ENCODE data around the gene KNSTRN.

The KNSTRN gene

GRCh38 chr15:40438712-40439111, 56.2 kb downstream of the KNSTRN start:
- no peak overlapping the region for H3K4me3 ChIP-seq (replicated peaks; ENCODE audit: low read depth, low read length)
- no peak for DNase-seq (ENCODE audit: low read depth)
- TF ChIP-seq CTCF (IDR thresholded peaks at IDR 0.05; ENCODE audit: low read length, missing control alignments) = no peak

- peak overlapping the region; percentile 68 for H3K4me3 ChIP-seq (replicated peaks; ENCODE audit: low read depth, low read length)
- no peak for TF ChIP-seq CTCF (IDR thresholded peaks at IDR 0.05; ENCODE audit: low read length, missing control alignments)
- no peak for DNase-seq (ENCODE audit: low read depth)
These were observed 57.0 kb downstream of the KNSTRN start for GRCh38 chr15:40439461-40439959.

DNA sequence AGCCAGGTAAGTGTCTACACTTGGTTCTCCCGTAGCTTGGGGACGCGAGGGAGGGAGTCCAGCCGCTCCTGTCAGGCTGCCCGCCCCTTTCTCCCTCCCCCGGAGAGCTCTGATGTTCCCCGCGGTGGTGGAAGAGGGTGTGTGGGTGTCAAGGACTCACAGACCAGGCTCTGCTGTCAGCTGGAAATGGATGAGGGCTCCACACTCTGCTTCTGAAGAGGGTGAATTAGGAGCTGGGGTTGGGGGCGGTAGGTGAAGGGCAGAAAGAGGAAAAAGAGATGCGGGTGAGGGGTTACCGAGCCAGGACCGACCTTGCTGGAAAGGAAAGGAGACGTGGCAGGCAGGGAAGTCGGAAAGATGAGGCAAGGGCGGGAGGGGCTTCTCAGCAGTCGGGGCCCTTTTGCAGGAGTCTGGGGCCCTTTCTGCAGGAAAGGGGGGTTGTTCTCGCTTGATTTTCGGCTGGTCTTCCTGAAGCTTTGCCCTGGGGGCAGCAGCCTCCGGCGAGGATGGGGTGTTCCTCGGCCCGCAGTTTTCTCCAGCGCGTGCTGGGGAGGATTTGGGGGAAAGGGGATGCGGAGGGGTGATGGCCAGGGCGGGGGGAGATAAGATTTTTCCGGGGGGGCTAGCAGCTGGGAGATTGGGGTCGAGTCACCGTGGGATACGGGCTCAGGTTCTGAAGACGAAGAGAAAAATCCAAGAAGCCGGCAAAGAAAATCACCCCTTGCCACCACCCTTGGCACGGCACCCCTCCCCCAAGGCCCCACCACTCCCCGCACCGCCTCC, 57.6 kb downstream of the KNSTRN start:
- DNase-seq (ENCODE audit: low read depth) = peak; percentile 31
- TF ChIP-seq CTCF (IDR thresholded peaks at IDR 0.05; ENCODE audit: low read length, missing control alignments) = no peak
- peak overlapping the region; percentile 68 for H3K4me3 ChIP-seq (replicated peaks; ENCODE audit: low read depth, low read length)

DNA sequence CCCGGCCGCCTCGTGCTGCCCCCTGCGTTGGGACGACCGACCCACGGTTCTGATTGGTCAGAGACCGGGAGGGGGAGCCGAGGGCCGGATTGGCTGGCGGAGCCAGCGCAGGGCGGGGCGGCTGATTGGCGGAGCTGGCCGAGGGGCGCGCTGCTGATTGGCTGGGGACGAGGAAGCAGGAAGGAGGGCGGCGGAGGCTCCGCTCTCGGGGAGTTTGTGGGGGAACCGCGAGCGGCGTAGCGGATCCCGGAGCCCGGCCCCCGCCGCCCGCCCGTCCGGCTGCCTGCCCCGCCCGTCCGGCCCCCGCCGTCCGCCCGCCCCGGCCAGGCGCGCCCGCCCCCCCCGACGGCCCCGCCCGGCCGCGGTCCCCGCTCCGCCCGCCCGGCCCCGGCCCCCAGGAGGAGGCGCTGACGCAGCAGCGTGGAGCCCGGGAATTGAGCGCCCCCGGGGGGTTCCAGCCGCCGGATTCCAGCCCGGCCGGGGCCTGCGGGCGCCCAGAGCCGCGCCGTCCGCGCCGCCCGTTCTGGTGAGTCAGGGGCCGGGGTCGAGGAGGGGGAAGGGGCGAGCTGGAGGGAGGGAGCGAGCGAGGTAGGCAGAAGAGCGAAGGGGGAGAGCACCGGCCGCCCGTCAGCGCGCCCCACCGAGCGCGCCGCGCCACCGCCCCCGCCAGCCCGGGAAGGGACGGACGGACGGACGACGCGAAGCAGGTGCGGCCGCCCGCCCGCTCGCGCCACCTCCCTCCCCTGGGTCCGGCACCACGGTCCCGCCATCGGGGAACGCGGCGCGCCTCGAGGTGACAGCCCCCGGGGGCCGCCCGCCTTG, 58.4 kb downstream of the KNSTRN start, which contains the start of gene BAHD1:
BAHD1 (plus strand) TSS at position 211 of the 822 bp plus-strand sequence. CDS start 17,512 bp downstream, outside the sequence.
- peak; percentile 94 for DNase-seq (ENCODE audit: low read depth)
- TF ChIP-seq CTCF (IDR thresholded peaks at IDR 0.05; ENCODE audit: low read length, missing control alignments) = no peak
- peak within 1 kb of the TSS; percentile 68 for H3K4me3 ChIP-seq (replicated peaks; ENCODE audit: low read depth, low read length)

- peak overlapping the region; percentile 68 for H3K4me3 ChIP-seq (replicated peaks; ENCODE audit: low read depth, low read length)
These were observed 59.3 kb downstream of the KNSTRN start for GRCh38 chr15:40441565-40442531.

More at GRCh38 chr15:40441565-40442531, 59.3 kb downstream of the KNSTRN start:
- no peak for TF ChIP-seq CTCF (IDR thresholded peaks at IDR 0.05; ENCODE audit: low read length, missing control alignments)
- DNase-seq (ENCODE audit: low read depth) = no peak
